HG03575 (cell line): ENCODE results near the gene SEPTIN10.
"Not testable (repeated sequence)": the region's sequence is repeated elsewhere in the genome, so short reads cannot be mapped to it uniquely, and the experiment has no call there.

Experiments
- ATAC-seq: cut with Tn5 transposase; IDR thresholded peaks from one replicate; pipeline ENCODE4 v1.9.1; 2021; ENCODE audit not compliant: unreplicated experiment, insufficient number of reproducible peaks, low FRiP score; ENCODE audit errors: extremely low read depth

Gene SEPTIN10

GRCh38 chr2:109635426-109636304 lies 21.9 kb upstream of the SEPTIN10 start:
- ATAC-seq: no peak

GRCh38 chr2:109633284-109633961 lies 19.7 kb upstream of the SEPTIN10 start:
- no peak for ATAC-seq

GRCh38 chr2:109632158-109632789 lies 18.5 kb upstream of the SEPTIN10 start:
- no peak for ATAC-seq

GRCh38 chr2:109631741-109632140 lies 18.0 kb upstream of the SEPTIN10 start:
- ATAC-seq: no peak

- ATAC-seq: no peak
Measured at GRCh38 chr2:109630441-109631430, 17.0 kb upstream of the SEPTIN10 start.

- ATAC-seq: no peak
Measured at GRCh38 chr2:109629867-109630266, 16.1 kb upstream of the SEPTIN10 start.

- ATAC-seq: not testable (repeated sequence)
Measured at GRCh38 chr2:109628321-109628720, 14.6 kb upstream of the SEPTIN10 start.

- ATAC-seq: no peak
Measured at GRCh38 chr2:109624339-109624738, 10.6 kb upstream of the SEPTIN10 start.

- ATAC-seq: no peak
Measured at GRCh38 chr2:109623923-109624322, 10.2 kb upstream of the SEPTIN10 start.

- ATAC-seq: no peak
Measured at GRCh38 chr2:109623297-109623696, 9.5 kb upstream of the SEPTIN10 start.

GRCh38 chr2:109619032-109619615 lies 5.4 kb upstream of the SEPTIN10 start:
- ATAC-seq: no peak

- no peak for ATAC-seq
Measured at GRCh38 chr2:109616184-109616583, 2.4 kb upstream of the SEPTIN10 start.

- ATAC-seq: no peak
Measured at GRCh38 chr2:109615637-109616144, 1.9 kb upstream of the SEPTIN10 start.

- no peak for ATAC-seq
Measured at GRCh38 chr2:109614715-109615636, 1.2 kb upstream of the SEPTIN10 start.

- no peak for ATAC-seq
Measured at GRCh38 chr2:109613081-109613921, 465 bp downstream of the SEPTIN10 start.

GRCh38 chr2:109611467-109612095 lies 2.2 kb downstream of the SEPTIN10 start:
- ATAC-seq: no peak
